ENCODE results near the gene BTBD18.

BTBD18 gene

DNA sequence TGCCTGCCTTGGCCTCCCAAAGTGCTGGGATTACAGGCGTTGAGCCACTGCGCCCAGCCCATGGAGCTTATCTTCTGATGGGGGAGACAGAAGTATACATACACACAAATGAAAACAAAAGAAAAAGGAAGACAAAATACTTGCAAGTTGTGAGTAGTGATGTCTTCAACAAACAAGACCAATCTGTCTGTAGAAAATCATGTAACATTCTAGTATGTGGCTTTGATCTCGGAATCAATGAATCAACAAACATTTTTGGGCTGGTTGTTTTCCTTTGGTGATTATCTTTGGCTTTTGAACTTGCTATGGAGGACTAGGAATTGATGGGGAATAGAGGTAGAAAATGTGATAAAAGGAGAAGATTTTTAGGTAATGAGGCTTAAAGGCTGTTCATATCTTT, 6.6 kb upstream of the BTBD18 start:
- Histone ChIP-seq H4K20me1 (ENCODE audit: low read depth, low read length) (no peaks in the 10 kb centered on the region), H2AFZ (ENCODE audit: low read depth, low read length, severe bottlenecking) (no peak overlapping the region), H3K4me2 (ENCODE audit: low read depth, low read length, poor library complexity, severe bottlenecking) (no peak overlapping the region), H3K36me3 (ENCODE audit: low read length) (no peaks in the 10 kb centered on the region), H3F3A (ENCODE audit: insufficient read depth) (no peaks in the 10 kb centered on the region), H3K27me3 (ENCODE audit: low read length) (no peaks in the 10 kb centered on the region), H3K4me3 (ENCODE audit: insufficient read depth, low read length, poor library complexity, severe bottlenecking) (no peak overlapping the region), H3K79me2 (ENCODE audit: insufficient read depth, low read length) (no peaks in the 10 kb centered on the region), H3K9me2 (replicated peaks; ENCODE audit: insufficient read depth, low read length) (no peaks in the 10 kb centered on the region), H3K9ac (ENCODE audit: low read length) (no peak overlapping the region), H3K9me3 (ENCODE audit: insufficient read depth, low read length) (no peaks in the 10 kb centered on the region), H3K27ac (ENCODE audit: low read depth, low read length) (no peak overlapping the region)
- TF ChIP-seq, protein P1, sequence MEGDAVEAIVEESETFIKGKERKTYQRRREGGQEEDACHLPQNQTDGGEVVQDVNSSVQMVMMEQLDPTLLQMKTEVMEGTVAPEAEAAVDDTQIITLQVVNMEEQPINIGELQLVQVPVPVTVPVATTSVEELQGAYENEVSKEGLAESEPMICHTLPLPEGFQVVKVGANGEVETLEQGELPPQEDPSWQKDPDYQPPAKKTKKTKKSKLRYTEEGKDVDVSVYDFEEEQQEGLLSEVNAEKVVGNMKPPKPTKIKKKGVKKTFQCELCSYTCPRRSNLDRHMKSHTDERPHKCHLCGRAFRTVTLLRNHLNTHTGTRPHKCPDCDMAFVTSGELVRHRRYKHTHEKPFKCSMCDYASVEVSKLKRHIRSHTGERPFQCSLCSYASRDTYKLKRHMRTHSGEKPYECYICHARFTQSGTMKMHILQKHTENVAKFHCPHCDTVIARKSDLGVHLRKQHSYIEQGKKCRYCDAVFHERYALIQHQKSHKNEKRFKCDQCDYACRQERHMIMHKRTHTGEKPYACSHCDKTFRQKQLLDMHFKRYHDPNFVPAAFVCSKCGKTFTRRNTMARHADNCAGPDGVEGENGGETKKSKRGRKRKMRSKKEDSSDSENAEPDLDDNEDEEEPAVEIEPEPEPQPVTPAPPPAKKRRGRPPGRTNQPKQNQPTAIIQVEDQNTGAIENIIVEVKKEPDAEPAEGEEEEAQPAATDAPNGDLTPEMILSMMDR (IDR thresholded peaks at IDR 0.05; ENCODE audit: insufficient read depth, low read length, poor library complexity, severe bottlenecking): no peak
- no peak for TF ChIP-seq EZH2phosphoT487 (conservative IDR thresholded peaks at IDR 0.05; ENCODE audit: low read length)

DNA sequence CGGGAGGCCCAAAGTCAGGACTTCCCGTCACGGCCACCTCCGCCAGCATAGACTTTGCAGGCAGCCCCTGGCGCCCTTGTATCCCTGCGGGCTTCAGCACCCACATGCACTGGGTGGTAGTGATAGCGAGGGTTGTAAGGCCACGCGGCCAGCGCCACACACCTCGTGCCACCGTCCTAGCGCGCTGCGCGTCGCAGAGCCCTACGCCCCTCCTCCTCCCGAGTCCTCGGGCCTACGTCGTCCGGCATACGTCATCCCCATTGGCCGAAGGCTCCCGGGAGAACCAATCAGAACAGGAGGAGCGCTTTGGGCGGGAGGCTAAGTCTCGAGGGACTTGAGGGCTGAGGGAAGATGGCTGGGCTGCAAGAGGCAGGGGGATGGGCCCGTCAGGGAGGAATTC, 1.3 kb upstream of the BTBD18 start:
- Histone ChIP-seq H3K79me2 (ENCODE audit: insufficient read depth, low read length) (no peaks in the 10 kb centered on the region), H3K9me2 (replicated peaks; ENCODE audit: insufficient read depth, low read length) (no peaks in the 10 kb centered on the region), H3K36me3 (ENCODE audit: low read length) (no peaks in the 10 kb centered on the region), H3K27ac (ENCODE audit: low read depth, low read length) (no peak overlapping the region), H4K20me1 (ENCODE audit: low read depth, low read length) (no peaks in the 10 kb centered on the region), H3K9ac (ENCODE audit: low read length) (no peak overlapping the region), H2AFZ (ENCODE audit: low read depth, low read length, severe bottlenecking) (no peak overlapping the region), H3F3A (ENCODE audit: insufficient read depth) (peaks cover 5% of the 10 kb centered on the region), H3K27me3 (ENCODE audit: low read length) (no peaks in the 10 kb centered on the region), H3K4me2 (ENCODE audit: low read depth, low read length, poor library complexity, severe bottlenecking) (no peak overlapping the region), H3K4me3 (ENCODE audit: insufficient read depth, low read length, poor library complexity, severe bottlenecking) (no peak overlapping the region), H3K9me3 (ENCODE audit: insufficient read depth, low read length) (no peaks in the 10 kb centered on the region)
- no peak for TF ChIP-seq EZH2phosphoT487 (conservative IDR thresholded peaks at IDR 0.05; ENCODE audit: low read length)
- TF ChIP-seq, protein P1 (IDR thresholded peaks at IDR 0.05; ENCODE audit: insufficient read depth, low read length, poor library complexity, severe bottlenecking): no peak

DNA sequence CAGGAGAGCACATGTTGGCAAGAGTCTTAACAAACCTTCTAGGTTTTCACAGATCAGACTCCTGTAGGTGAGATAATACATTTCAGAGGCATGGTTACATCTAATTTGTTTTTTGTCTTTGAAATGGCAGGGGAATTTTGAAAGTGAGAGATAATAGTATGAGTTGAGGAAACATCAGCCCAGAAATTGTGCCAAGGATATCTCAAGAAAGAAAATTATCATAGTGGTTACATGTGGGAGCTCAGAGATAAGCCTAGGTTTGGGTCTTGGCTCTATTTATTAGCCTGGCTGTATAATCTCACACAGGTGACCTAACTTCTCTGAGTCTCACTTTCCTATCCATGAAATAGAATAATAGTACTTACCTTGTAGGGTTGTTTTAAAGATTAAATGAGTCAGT, 443 bp downstream of the BTBD18 start:
- no peaks in the 10 kb centered on the region for H3K36me3 ChIP-seq (ENCODE audit: low read length)

More for the DNA sequence above, 443 bp downstream of the BTBD18 start:
- Histone ChIP-seq H3K4me3 (ENCODE audit: insufficient read depth, low read length, poor library complexity, severe bottlenecking) (no peak overlapping the region), H2AFZ (ENCODE audit: low read depth, low read length, severe bottlenecking) (no peak overlapping the region), H3K9me3 (ENCODE audit: insufficient read depth, low read length) (no peaks in the 10 kb centered on the region), H3K79me2 (ENCODE audit: insufficient read depth, low read length) (no peaks in the 10 kb centered on the region), H3K27me3 (ENCODE audit: low read length) (no peaks in the 10 kb centered on the region), H3K4me2 (ENCODE audit: low read depth, low read length, poor library complexity, severe bottlenecking) (no peak overlapping the region), H3K9ac (ENCODE audit: low read length) (no peak overlapping the region), H4K20me1 (ENCODE audit: low read depth, low read length) (no peaks in the 10 kb centered on the region), H3K27ac (ENCODE audit: low read depth, low read length) (no peak overlapping the region), H3K9me2 (replicated peaks; ENCODE audit: insufficient read depth, low read length) (no peaks in the 10 kb centered on the region), H3F3A (ENCODE audit: insufficient read depth) (peaks cover 5% of the 10 kb centered on the region)
- TF ChIP-seq, protein P1 (IDR thresholded peaks at IDR 0.05; ENCODE audit: insufficient read depth, low read length, poor library complexity, severe bottlenecking): no peak
- TF ChIP-seq EZH2phosphoT487 (conservative IDR thresholded peaks at IDR 0.05; ENCODE audit: low read length): no peak

Data from SU-DHL-6 (cell line).